NCI-H187 (cell line): Measurements from ENCODE around the gene CEND1.

Experiments
- DNase-seq, 2 experiments: peaks; one replicate each; lab custom pipeline; 2025; lab: John Stamatoyannopoulos, UW

Gene CEND1

DNA sequence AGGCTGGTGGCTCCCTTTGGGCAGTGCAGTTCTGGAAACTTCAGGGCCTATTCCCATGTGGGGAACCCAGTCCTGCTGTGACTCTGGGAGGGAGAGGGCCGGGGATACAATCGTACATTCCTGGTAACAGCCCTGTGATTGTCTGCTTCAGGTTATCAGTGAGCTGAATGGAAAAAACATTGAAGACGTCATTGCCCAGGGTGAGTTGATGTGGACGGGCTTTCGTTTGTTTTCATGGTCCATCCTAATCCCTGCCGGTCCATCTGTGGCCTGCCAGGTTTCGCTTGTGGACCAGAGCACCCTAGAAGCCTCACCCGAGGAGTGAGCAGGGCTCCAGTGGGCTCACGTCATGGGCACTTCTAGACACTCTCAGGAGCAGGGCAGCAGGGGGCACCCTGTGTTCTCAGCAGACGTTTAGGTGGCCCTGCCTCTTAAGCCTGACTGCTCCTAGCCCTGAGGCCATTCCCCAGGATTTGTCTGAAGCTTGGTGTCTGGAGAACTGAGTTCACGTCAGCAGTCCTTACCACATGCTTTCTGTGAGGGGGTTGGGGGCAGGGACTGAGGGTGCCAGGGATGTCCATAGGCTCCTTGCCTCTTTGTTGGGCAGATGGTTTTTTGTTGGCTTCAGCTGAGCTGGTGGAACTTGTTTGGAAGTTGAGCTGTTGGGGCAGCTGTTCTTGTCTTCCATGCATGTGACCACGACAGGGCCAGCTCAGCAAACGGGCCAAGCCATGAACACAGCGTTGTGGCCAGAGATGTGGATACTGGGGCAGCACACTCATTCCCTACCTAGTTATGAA lies 21.8 kb upstream of the CEND1 start:
- no peak for DNase-seq

DNA sequence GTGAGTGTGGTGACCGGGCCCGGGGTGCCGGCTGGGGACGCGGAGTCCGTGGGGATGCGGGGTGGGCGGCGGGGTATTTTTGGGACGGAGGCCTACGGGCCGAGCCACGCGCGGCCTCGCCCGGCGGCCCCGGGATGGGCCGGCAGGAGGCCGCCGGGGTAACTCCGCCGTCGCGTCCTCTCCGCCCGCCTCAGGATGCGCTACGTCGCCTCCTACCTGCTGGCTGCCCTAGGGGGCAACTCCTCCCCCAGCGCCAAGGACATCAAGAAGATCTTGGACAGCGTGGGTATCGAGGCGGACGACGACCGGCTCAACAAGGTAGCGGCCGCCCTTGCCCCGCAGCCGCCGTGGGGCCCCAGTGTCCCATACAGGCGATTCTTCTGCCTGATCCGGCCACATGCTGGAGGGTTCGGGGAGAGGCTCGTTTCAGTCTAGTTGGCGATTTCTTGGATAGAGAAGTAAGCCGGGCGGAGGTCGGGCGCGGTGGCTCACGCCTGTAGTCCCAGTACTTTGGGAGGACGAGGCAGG lies 20.2 kb upstream of the CEND1 start:
- DNase-seq: no peak

DNA sequence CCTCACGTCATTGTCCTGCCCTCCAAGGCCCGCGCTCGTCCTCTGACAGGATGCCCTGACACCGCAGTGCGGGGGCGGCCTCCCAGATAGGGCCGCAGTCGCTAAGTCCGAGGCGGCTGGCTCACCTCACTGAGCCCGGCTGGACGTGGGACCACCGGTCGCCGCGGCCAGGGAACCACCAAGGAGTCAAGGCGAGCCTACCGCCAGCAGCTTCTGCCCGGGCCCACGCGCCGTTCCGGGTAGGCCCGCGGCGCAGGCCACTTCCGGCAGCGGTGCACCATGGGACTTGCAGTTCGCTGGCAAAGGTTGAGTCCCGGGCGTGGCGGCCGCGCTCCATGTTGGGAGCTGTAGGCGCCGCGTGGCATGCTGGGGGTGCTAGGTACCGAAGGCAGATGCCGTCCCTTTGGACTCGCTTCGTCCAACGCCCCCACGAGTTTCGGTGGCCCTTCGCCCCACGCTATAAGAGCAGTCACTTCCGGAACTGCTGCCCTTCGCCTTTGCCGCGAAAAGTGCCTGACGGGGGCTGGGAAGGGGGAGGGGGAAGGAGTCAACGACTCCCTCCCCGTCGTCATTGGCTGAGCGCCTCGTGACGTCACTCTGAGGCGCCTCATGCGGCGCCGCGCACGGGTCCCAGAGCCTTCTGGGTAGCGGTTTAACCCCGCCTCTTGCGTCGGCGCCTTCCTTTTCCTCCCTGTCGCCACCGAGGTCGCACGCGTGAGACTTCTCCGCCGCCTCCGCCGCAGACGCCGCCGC lies 19.6 kb upstream of the CEND1 start, which contains the start of gene RPLP2:
Gene RPLP2 (plus strand): TSS at position 681 of the 753 bp plus-strand sequence. CDS start 268 bp downstream, outside the sequence.
- peak; percentile 96 to 99 for DNase-seq

DNA sequence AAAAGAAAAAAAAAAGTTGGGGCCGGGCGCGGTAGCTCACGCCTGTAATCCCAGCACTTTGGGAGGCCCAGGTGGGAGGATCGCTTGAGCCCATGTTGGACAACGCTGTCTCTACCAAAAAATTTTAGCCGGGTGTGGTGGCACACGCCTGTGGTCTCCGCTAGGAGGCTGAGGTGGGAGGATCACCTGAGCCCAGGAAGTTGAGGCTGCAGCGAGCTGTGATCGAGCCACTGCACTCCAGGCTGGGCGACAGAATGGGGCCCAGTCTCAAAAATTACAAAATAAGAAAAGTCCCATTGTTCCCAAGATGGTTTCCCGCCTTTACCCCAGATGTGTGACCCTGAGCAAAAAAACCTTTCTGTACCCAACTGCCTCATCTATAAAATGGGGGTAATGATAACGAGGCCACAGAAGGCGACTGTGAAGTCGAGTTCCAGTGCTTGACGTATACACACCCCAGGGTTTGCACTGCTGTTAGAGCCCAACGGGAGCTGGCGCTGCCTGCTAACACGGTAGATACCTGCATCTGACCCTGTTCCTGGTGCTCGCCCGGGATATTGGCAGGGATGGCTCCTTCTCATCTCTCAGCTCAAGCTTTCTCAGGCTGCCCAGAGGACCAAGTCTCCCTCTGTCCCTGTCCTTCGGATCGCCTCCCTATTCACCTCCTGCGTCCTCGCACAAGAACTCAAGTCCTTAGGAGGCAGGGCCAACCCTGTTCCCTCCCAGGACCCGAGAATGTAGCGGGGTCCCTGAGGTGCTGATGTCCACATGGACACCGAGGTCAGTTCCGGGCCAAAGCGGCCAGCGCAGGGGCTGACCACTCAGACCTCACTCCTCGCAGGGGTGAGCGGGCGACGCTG lies 18.8 kb upstream of the CEND1 start:
- no peak for DNase-seq

DNA sequence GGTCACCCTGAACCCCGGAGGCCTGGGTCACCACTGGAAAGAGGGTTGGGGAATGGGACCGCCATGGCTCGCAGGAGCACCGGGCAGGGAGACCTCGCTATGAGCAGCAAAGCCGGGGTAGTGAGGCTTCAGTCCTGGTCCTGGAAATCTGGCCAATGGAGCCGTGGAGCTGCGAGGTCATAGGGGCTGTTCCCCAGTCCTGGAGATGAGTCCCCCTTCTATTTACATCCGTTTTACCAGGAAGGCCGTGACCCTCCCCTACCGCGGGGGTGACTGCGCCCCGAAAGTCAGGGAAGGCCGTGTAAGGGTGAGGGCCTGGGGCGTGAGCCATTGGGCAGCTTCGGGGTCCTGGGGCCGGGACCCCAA lies 14.7 kb upstream of the CEND1 start:
- DNase-seq: peak in 1 of 2 experiments; percentile 72

DNA sequence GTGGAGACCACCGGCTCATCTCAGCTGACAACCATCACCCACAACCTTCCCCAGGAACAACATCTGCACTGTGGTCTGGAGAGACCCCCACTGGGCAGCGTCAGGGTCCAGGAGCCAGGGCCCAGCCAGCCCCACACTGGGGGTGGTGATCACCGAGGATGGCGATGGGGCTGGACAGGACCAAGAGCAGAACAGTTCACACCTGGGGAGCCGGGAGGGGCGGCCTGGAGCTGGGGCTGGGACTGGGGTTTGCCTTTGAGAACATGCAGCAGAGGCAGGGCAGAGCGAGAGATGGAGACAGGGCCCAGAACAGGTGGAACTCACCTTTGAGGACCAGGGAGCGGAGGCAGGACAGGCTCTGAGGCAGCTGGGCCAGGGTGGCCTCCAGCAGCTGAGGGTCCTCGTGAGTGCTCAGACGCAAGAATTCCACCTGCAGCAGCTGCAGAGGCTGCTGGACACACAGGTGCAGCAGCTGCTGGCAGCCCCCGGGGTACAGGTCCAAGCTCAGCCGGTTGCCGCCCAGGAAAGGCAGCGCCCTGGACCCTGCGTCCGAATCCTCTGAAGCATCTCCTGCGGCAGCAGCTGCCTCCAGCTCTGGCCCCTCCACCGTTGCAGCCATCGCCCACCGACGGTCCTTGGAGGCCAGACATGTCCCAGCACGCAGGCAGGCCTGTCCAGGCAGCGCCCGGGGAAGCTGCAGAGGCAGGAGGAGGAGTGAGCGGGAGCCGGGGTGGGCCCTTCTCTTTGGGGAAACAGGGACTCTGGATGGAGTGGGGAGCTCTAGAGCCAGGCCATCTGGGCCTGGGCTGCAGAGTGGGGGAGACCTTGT lies 14.1 kb upstream of the CEND1 start:
- peak; percentile 72 to 80 for DNase-seq

DNA sequence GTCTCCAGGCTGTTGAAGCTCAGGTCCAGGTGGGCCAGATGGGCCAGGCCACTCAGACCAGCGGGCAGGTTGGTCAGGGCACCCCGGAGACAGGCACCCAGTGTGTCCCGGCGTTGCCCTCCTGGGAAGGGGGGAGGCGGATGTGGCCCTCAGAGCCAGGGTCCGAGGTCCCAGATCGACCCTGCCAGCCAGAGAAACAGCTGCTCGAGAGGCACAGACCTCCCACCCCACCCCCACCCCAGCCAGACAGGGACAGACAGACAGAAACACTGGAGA lies 13.5 kb upstream of the CEND1 start:
- no peak for DNase-seq

DNA sequence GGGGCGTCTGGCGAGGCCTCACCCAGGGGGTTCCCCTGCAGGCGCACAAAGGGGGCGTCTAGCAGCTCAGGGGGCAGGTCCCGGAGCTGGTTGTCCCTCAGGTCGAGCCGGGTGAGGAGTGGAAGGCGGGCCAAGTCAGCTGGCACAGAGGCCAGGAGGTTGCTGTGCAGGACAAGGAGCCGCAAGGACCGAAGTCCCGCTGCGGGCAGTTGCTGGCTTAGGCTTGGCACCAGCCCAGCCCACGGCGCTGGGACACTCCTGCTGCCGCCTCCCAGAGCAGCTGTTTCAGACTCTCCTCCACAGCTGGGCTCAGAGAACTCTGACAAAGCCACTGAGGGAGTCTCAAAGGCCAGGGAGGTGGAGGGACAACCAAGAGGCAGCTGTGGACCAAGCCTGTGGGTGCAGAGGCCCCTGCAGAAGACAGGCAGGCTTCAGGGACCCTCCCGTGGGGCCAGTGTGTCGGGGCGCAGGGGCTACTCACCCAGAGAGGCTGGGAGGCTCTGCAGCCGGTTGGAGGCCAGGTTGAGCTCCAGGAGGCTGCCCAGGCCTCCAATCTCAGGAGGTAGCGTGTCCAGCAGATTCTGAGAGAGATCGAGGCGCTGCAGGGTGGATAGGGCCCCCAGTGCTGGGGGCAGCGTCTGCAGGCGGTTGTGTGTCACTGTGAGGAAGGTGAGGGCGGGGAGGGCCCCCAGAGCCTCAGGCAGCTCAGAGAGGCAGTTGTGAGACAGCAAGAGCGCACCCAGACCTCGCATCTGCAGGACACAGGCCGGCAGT lies 13.0 kb upstream of the CEND1 start:
- DNase-seq: no peak

DNA sequence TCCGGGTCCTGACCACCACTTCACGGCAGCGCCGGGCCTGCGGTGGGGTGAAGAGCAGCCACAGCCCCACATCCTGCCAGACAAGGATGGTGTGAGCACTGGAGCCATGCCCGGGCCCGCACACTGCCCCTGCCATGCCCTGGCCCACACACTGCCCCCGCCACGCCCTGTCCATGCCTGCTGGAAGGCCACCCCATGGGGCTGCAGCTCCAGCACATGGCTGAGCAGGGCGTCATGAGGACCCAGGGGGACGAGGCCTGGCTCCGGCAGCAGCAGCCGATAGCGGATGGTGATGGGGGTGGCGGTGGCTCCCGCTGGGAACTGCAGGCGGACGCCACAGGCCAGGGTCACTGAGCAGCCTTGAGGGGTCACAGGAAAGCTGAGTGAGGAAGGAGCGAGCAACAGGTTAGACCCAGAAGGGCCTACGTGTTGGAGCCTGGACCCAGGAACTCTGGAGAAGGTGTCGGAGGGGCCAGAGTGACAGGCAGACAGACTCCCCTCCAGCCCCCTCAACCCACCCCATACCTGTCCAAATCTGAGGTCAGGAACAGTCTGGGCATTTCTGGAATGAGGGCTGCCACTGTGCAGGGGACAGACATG lies 12.2 kb upstream of the CEND1 start:
- DNase-seq: no peak

DNA sequence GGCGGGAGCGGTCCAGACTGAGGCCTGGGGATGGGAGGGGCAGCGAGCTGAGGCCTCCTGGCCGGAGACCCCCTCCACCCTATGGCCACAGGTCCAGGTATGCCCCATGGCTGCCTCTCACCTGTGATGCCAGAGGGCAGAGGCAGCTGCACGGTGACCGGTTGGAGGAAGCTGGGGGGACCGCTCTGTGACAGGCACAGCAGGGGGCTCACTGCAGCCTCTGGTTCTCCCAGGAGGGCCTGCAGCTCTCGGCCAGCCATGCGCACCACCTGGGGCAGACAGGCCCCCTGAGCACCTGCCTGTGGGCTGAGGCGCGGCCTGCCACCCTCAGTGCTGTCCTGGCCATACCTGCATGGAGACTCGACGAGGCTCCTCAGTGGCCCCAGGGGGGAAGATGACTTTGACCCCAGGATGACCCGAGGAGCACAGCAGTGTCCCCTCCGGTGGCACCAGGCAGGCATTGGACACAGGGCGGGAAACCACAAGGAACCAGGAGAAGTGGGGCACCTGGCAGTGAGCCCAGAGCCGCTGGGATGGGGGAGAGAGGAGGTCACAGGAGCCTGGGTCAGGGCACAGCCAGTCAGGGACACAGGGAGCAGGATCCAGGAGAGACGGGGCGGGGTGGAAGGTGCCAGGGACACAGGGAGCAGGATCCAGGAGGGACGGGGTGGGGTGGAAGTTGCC lies 11.3 kb upstream of the CEND1 start:
- no peak for DNase-seq

DNA sequence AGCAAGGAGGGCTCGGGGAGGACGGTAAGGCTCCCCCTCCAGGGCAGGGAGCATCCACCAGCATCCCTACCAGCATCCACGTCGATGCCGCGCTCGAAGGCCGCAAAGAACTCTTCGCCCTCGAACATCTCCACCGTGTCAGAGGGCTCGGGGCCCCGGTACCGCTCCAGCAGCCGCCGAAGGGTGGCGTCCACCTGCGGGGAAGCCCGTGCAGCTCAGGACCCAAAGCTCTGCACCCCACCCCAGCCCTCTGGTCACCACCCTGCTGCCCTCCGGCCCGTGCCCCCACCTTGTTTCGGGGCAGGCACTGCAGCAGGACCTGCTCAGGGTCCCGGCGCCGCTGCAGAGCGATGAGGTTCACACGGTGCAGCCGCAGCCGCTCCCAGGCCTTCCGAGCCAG lies 10.6 kb upstream of the CEND1 start:
- DNase-seq: no peak

DNA sequence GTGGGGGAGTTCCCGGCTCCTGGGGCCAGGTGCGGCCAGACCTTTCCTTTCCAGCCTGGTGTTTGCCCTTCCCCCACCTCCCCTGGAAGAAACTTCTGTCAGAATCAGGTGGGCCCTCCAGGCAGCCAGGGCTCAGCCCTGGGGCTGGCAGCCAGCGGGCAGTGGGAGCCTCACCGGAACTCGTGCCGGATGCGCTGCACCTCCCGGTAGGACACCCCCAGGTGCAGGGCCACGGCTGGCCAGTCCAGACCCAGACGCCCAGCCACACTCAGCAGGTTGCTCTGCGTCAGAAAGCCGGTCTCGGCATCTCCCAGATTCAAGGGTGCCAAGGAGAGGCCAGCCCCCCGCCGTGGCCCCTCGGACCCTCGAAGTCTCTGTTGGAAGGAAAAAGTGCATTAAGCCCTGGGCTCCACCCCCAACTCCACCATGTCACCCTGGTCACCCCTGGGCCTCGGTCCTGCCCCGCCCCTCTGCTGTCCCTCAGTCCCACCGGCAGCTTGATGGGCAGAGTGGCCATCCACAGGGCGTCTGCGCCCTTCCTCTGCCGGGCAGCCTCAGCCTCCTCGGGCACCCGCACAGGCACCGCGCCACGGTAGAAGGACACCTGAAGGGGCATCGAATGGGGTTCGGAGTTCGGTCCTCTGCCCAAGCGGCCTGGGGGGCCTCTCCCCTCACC lies 9.9 kb upstream of the CEND1 start:
- no peak for DNase-seq

DNA sequence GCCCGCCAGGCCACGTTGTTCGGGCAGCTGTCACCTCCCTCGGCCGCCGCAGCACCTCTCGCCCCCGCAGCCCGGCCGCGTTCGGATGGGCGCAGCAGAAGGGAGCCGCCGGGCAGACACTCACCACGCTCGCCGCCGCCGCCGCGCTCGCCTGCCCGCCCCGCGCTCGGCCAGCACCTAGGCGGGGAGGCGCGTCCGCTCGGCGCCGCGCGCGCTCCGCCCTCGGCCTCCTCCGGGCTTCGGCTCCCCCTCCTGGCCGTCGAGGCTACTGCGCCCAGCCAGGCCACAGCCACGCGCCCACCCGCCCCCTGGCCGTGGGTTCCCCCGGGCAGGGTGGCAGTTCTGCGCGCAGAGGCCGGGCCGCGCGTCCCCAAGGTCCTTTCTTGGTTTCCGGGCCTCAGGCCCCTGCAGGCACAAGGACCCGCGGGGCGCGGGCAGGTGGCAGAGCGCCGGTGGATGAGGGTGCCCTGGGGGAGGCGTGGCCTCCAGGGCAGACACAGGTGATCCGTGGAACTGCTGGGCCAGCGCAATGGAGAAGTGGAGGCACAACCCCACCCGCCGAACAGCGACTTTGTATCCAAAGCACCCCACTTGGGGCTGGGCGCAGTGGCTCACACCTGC lies 8.3 kb upstream of the CEND1 start, which contains the start of gene SLC25A22:
Gene SLC25A22 (minus strand): TSS at position 189 of the 621 bp plus-strand sequence. CDS start 3,275 bp downstream, outside the sequence.
- peak; percentile 58 to 78 for DNase-seq

DNA sequence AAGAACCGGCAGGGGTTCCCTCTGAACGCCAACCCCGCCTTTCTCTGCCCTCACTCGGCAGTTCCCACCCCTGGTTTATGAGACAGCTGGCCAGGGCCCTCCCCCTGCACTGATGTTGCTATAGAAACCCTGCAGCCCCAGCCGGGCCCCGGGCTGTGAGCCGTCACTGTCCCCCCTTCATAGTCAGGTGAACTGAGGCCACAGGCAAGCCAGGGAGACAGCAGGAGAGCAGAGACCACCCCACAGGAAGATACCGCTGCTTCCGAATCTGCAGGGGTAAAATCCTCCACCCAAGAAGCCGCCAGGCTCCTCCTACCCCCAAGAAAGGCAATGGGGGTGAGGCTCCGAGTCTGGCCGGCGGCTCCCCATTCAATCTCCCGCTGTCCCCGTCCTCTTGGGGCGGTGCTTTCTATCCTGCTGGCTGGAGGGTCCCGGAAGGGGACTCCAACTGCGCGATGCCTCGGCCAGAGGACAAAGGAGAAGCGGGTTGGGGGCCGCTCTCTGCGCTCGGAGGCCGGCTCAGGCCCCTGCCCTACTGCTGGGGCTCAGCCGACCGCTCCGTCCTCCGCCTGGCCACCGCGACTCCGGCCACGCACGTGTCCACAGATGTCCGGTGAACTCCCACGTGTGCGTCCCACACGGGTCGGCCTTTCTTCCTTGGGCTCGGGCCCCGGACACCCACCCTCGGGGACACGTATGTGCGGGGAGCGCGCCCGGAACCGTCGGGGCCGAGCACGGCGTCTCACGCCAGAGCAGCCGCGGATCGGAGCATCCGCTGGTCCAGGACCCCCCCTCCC lies 7.6 kb upstream of the CEND1 start:
- DNase-seq: peak; percentile 77 to 83

DNA sequence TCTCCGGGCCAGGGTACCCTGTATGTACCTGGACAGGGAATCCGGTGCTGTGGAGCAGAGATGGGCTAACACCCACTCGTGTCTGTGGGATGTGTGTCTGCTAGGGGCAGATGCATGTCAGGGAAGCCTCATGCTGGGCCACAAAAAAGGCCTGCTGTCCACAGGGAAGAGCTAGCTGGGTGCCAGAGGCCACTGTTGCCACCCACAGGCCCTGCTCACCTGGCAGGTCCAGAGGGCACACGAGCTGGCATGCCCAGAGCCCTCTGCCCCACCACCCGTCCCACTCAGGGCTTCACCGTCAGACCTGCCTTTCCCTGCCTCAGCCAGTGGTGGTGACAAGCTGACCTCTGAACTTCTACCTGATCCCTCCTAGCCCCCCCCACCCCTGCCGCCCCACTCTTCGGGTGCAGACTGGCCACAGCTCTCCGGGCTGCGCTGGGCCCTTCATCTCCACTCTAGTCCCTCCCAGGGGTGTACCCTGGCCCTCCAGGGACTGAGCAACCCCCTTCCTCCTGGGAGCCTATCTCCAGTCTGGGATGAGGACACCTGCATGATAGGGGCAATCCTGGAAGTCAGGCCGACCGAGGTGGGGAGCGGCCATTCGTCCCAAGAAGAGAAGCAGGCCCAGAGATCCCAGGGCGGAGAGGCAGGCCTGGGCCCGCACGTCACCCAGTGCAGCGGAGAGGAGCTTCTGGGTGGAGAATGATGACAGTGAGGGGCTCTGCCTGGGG lies 6.8 kb upstream of the CEND1 start:
- no peak for DNase-seq

DNA sequence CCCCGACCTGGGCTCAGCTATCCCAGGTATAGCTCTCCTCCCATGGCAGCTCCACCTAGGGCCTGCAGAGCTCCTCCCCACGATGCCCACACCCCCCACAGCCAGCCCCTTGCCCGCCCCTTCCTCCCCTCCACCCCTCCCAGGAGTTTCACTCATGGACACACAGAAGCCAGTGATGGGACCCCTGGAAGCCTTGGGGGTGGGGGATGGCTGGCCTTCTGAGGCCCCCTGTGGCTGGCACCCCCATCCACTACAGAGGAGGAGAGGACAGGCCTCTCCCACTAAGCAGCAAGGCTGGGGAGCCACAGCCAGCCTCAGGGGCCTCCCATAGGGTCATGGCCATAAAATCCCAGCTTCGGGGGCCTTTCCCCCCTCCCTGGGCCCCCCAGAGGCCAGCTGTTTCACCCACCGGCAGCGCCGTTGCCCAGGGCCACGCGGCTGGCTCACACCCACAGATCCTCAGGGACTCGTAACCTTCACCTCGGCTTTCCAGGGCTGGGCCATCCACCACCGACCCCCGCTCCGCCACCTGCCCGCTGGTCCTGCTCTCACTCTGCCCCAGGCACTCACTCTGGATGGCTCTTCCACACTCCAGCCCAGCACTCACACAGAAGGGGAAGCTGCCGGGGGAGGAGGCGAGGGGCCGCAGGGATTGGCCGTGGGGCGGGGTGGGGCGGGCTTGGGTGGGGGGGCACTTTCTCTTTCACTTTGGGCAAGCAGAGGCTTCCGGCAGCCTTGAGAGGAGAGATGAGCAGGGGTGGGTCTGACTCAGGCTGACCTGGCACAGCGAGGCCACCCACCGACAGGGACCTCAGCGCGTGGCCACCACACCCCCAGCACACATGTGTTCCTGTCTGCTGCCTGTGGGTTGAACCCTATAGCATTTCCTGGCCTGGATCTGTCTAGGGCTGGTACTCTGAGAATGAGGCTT lies 6.0 kb upstream of the CEND1 start:
- DNase-seq: peak; percentile 49 to 86
